VCaP (cell line): ENCODE results near the gene ATXN2L.

Source experiments
- H3K27ac ChIP-seq: fragments of 450-650 bp; 2 replicates; pipeline ENCODE4 v1.5.1; 2017
- CTCF ChIP-seq: fragments of 450-650 bp; conservative IDR thresholded peaks from 2 replicates; pipeline ENCODE4 v1.5.1; 2017; ENCODE audit warnings: mild to moderate bottlenecking, moderate library complexity

The ATXN2L gene

GRCh38 chr16:28823291-28823872 lies 583 bp downstream of the ATXN2L start:
- peak overlapping the region; percentile 97 for H3K27ac ChIP-seq
- no peak for TF ChIP-seq CTCF

DNA sequence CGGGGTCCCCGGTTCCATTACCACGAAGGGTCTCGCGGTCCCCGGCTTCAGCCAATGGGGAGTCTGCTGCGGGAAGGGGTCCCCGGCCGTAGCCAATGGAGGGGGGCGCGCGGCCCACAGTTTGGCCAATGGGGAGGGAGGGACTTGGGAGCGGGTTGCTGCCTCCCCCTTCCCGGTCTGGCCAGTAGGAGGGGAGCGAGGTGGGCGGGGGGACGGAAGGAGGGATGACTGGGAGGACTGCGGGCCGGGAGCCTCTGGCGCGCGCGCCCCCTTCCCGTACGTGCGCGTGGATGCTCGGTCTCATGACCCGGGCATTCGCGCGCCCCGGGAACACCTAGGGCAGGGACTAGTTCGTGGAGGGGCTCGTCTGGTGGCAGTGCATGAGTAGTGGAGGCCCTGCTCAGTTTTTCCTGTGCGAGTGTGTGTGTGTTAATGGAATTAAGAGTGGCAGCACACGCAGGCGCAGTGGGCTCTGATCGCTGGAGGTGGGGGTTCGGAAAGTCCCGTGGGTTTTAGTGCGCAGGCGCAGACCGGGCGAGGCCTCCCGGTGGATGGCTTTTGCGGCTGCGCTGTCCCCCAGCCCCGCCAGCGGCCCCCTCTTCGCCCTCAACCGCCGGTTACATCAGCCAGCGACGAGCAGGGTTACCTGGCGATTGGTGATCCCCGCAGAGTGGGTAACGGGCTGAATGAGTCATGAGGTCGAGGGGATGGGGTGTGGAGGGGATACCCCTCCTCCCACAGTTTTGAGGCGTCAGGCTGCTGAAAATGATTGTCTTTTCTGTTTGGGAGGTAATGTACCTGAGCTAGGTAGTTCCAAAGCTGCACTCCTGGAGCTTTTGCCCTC lies 1.3 kb downstream of the ATXN2L start:
- peak overlapping the region; percentile 97 for H3K27ac ChIP-seq
- no peak for TF ChIP-seq CTCF

GRCh38 chr16:28824717-28824973 lies 1.8 kb downstream of the ATXN2L start:
- H3K27ac ChIP-seq: peak overlapping the region; percentile 97
- no peak for TF ChIP-seq CTCF

DNA sequence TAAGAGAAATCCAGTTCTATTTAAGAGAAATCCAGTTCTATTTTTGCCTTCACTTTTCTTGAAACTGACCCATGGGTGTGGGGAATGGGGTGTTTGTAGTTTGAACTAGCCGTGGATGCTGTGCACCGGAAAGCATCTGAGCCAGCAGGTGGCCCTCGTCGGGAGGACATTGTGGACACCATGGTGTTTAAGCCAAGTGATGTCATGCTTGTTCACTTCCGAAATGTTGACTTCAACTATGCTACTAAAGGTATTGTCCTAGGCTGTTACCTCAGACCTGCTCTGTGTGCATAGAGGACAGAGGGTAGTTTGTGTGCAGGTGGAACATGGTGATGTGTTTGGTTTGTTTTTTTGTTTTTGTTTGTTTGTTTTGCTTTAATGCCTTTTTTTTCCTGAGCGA lies 3.3 kb downstream of the ATXN2L start:
- no peak overlapping the region for H3K27ac ChIP-seq
- 0 out of 2 replicates have a peak, but pooled peaks have one; percentile 14 for TF ChIP-seq CTCF

DNA sequence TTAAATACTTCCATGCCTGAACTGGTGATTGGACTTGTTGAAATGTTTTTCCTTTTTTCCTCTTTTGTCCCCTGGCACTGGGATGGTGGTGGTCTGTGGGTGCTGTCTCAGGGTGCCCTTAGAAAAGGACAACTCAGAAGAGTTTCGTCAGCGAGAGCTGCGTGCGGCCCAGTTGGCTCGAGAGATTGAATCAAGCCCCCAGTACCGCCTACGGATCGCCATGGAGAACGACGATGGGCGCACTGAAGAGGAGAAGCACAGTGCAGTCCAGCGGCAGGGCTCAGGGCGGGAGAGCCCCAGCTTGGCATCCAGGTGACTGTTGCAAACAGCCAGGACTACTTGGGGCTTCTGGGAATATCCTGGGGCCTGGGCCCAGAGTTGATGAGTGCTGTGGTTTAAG lies 6.9 kb downstream of the ATXN2L start:
- TF ChIP-seq CTCF: no peak
- no peak overlapping the region for H3K27ac ChIP-seq

- no peak for TF ChIP-seq CTCF
- H3K27ac ChIP-seq: no peak overlapping the region
Measured at GRCh38 chr16:28830531-28830930, 7.7 kb downstream of the ATXN2L start.

- TF ChIP-seq CTCF: no peak
- H3K27ac ChIP-seq: no peak overlapping the region
Measured at GRCh38 chr16:28834349-28834748, 11.6 kb downstream of the ATXN2L start.
